Measurements from ENCODE around the gene RPP38.

- TF ChIP-seq CTCF (IDR thresholded peaks at IDR 0.05; ENCODE audit: insufficient read depth, low read length, poor library complexity, severe bottlenecking) = no peak
- TF ChIP-seq EZH2phosphoT487 (conservative IDR thresholded peaks at IDR 0.05; ENCODE audit: low read length) = no peak
Measured at GRCh38 chr10:15103513-15103912, 6.4 kb downstream of the RPP38 start.
